A549 (cell line): ENCODE data around the gene GRID1.

Source experiments
- CTCF ChIP-seq: fragments of >200 bp; sonication (Bioruptor Twin); formaldehyde crosslinking; IDR thresholded peaks from 3 replicates; pipeline ENCODE4 v1.5.1; 2016
- MAX ChIP-seq: IDR thresholded peaks from 2 replicates; pipeline ENCODE4 v1.6.1; 2012
- RAD21 ChIP-seq, 2 experiments: fragments of >200 bp in 1 of 2; sonication (Bioruptor Twin) in 1 of 2; formaldehyde crosslinking in 1 of 2; IDR thresholded peaks in 1 of 2; conservative IDR thresholded peaks in 1 of 2; 2 replicates in 1 of 2; 3 replicates in 1 of 2; pipeline ENCODE4 v1.6.1; 2012 to 2018; ENCODE audit warnings: inconsistent platforms in 1 of 2

DNA sequence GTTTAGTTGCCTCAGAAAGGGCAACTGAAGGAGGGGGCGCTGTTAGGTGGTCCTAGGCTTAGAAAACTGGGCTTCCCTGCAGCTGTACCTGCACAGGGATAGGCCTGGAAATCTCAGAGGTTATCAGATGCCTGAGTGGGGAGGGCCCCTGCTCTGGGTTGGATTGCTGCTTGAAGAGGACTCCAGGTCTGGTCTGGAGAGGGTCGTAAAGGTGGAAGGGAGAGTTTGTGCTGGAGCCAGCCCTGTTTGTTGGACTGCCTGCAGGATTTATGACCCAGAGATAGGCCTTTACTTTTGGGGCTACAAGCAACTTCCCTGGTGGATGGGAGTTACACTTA is 765.9 kb downstream of the GRID1 start:
- no peak for TF ChIP-seq RAD21 (conservative IDR thresholded peaks at IDR 0.05 in 1 of 2, IDR thresholded peaks at IDR 0.05 in 1 of 2)
- no peak for TF ChIP-seq MAX
- TF ChIP-seq CTCF = no peak
